Measurements from ENCODE around the gene PARD3B.

DNA sequence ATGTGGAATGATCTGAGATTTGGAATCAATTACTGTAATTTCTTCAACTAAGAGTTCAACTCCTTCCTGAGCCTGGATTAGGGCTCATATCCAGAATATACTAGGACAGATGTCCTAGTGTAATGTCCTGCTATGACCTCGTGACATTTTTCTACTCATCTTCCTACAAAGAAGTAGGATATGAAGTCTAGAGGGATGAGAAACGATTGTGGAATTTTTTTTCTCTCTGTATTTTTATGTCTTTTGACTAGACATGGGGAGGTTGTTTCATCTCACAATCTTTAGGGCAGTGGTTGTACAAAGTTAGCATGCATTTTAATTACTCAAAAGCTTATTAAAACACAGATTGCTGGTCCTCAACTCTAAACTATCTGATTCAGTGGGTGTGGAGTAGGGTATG, 203.0 kb downstream of the PARD3B start:
- TF ChIP-seq, protein P1, sequence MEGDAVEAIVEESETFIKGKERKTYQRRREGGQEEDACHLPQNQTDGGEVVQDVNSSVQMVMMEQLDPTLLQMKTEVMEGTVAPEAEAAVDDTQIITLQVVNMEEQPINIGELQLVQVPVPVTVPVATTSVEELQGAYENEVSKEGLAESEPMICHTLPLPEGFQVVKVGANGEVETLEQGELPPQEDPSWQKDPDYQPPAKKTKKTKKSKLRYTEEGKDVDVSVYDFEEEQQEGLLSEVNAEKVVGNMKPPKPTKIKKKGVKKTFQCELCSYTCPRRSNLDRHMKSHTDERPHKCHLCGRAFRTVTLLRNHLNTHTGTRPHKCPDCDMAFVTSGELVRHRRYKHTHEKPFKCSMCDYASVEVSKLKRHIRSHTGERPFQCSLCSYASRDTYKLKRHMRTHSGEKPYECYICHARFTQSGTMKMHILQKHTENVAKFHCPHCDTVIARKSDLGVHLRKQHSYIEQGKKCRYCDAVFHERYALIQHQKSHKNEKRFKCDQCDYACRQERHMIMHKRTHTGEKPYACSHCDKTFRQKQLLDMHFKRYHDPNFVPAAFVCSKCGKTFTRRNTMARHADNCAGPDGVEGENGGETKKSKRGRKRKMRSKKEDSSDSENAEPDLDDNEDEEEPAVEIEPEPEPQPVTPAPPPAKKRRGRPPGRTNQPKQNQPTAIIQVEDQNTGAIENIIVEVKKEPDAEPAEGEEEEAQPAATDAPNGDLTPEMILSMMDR (conservative IDR thresholded peaks at IDR 0.05 in 1 of 2, IDR thresholded peaks at IDR 0.05 in 1 of 2; ENCODE audit: low read depth in 1 of 2, low read length in 2 of 2) = no peak
- no peak for TF ChIP-seq EZH2 (IDR thresholded peaks at IDR 0.05; ENCODE audit: low read length, missing control alignments)

Measured in fibroblast of lung (primary cell).